ENCODE data around the gene ASIC1. TPM values are rescaled to one million over a fixed set of nuclear protein-coding genes. Genes with fewer than 3 reads are reported as not detected.

Gene ASIC1
- total and polyA plus RNA-seq, 2 experiments from 2014 or later, result 0.76 to 1.5 TPM

GRCh38 chr12:50107416-50108268 lies 50.2 kb downstream of the ASIC1 start:
- no peaks in the 10 kb centered on the region for H3K27me3 ChIP-seq (ENCODE audit: insufficient read depth)
- no peak for DNase-seq (ENCODE audit: low spot score)
- no peak overlapping the region for H3K4me3 Mint-ChIP-seq
- no peak overlapping the region for H3K4me2 ChIP-seq
- H3F3A ChIP-seq (replicated peaks; ENCODE audit: low read depth), result peaks cover 14% of the 10 kb centered on the region
- H4K20me1 ChIP-seq (replicated peaks; ENCODE audit: insufficient read depth), result no peaks in the 10 kb centered on the region
- H3K9me2 ChIP-seq (ENCODE audit: insufficient read depth), result no peaks in the 10 kb centered on the region
- no peak overlapping the region for H3K27ac Mint-ChIP-seq
- no peaks in the 10 kb centered on the region; the same call in 2 of the 3 replicates for H3K36me3 Mint-ChIP-seq (ENCODE audit: low read depth)
- ATAC-seq, result no peak
- no peaks in the 10 kb centered on the region for H3K9me3 Mint-ChIP-seq
- no peak overlapping the region for H3K27ac ChIP-seq (ENCODE audit: low read depth)
- H3K4me3 ChIP-seq, result no peak overlapping the region
- H3K79me2 ChIP-seq (replicated peaks; ENCODE audit: insufficient read depth), result no peaks in the 10 kb centered on the region
- H3K4me1 ChIP-seq (ENCODE audit: insufficient read depth), result peaks cover 23% of the 10 kb centered on the region; the same call in 1 of the 2 replicates
- TF ChIP-seq, protein P1, sequence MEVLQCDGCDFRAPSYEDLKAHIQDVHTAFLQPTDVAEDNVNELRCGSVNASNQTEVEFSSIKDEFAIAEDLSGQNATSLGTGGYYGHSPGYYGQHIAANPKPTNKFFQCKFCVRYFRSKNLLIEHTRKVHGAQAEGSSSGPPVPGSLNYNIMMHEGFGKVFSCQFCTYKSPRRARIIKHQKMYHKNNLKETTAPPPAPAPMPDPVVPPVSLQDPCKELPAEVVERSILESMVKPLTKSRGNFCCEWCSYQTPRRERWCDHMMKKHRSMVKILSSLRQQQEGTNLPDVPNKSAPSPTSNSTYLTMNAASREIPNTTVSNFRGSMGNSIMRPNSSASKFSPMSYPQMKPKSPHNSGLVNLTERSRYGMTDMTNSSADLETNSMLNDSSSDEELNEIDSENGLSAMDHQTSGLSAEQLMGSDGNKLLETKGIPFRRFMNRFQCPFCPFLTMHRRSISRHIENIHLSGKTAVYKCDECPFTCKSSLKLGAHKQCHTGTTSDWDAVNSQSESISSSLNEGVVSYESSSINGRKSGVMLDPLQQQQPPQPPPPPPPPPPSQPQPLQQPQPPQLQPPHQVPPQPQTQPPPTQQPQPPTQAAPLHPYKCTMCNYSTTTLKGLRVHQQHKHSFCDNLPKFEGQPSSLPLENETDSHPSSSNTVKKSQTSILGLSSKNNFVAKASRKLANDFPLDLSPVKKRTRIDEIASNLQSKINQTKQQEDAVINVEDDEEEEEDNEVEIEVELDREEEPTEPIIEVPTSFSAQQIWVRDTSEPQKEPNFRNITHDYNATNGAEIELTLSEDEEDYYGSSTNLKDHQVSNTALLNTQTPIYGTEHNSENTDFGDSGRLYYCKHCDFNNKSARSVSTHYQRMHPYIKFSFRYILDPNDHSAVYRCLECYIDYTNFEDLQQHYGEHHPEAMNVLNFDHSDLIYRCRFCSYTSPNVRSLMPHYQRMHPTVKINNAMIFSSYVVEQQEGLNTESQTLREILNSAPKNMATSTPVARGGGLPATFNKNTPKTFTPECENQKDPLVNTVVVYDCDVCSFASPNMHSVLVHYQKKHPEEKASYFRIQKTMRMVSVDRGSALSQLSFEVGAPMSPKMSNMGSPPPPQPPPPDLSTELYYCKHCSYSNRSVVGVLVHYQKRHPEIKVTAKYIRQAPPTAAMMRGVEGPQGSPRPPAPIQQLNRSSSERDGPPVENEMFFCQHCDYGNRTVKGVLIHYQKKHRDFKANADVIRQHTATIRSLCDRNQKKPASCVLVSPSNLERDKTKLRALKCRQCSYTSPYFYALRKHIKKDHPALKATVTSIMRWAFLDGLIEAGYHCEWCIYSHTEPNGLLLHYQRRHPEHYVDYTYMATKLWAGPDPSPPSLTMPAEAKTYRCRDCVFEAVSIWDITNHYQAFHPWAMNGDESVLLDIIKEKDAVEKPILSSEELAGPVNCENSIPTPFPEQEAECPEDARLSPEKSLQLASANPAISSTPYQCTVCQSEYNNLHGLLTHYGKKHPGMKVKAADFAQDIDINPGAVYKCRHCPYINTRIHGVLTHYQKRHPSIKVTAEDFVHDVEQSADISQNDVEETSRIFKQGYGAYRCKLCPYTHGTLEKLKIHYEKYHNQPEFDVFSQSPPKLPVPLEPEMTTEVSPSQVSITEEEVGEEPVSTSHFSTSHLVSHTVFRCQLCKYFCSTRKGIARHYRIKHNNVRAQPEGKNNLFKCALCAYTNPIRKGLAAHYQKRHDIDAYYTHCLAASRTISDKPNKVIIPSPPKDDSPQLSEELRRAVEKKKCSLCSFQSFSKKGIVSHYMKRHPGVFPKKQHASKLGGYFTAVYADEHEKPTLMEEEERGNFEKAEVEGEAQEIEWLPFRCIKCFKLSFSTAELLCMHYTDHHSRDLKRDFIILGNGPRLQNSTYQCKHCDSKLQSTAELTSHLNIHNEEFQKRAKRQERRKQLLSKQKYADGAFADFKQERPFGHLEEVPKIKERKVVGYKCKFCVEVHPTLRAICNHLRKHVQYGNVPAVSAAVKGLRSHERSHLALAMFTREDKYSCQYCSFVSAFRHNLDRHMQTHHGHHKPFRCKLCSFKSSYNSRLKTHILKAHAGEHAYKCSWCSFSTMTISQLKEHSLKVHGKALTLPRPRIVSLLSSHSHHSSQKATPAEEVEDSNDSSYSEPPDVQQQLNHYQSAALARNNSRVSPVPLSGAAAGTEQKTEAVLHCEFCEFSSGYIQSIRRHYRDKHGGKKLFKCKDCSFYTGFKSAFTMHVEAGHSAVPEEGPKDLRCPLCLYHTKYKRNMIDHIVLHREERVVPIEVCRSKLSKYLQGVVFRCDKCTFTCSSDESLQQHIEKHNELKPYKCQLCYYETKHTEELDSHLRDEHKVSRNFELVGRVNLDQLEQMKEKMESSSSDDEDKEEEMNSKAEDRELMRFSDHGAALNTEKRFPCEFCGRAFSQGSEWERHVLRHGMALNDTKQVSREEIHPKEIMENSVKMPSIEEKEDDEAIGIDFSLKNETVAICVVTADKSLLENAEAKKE (CRISPR knock-in tag; IDR thresholded peaks at IDR 0.05), result no peak
- no peak for TF ChIP-seq STAT1 (IDR thresholded peaks at IDR 0.05; ENCODE audit: unreplicated experiment)
- no peak for TF ChIP-seq REST (IDR thresholded peaks at IDR 0.05; ENCODE audit: unreplicated experiment)
- TF ChIP-seq, protein P2, sequence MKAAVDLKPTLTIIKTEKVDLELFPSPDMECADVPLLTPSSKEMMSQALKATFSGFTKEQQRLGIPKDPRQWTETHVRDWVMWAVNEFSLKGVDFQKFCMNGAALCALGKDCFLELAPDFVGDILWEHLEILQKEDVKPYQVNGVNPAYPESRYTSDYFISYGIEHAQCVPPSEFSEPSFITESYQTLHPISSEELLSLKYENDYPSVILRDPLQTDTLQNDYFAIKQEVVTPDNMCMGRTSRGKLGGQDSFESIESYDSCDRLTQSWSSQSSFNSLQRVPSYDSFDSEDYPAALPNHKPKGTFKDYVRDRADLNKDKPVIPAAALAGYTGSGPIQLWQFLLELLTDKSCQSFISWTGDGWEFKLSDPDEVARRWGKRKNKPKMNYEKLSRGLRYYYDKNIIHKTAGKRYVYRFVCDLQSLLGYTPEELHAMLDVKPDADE (IDR thresholded peaks at IDR 0.05), result no peak
- no peak for TF ChIP-seq CTCF (conservative IDR thresholded peaks at IDR 0.05; ENCODE audit: low read depth in 2 of 2)
- no peak for TF ChIP-seq CREB1 (CRISPR knock-in tag; IDR thresholded peaks at IDR 0.05; ENCODE audit: low read depth)
- no peak for TF ChIP-seq POLR2AphosphoS5 (IDR thresholded peaks at IDR 0.05; ENCODE audit: low read depth)
- no peak for TF ChIP-seq JUNB (IDR thresholded peaks at IDR 0.05; ENCODE audit: unreplicated experiment)
- no peak for TF ChIP-seq EZH2phosphoT487 (IDR thresholded peaks at IDR 0.05; ENCODE audit: unreplicated experiment)
- TF ChIP-seq ZNF331 (CRISPR knock-in tag; IDR thresholded peaks at IDR 0.05; ENCODE audit: low read depth), result no peak
- TF ChIP-seq ZNF114 (CRISPR knock-in tag; IDR thresholded peaks at IDR 0.05), result no peak
- TF ChIP-seq NANOG (IDR thresholded peaks at IDR 0.05; ENCODE audit: borderline replicate concordance), result no peak
- peaks cover 35% of the 10 kb centered on the region for H3K4me1 Mint-ChIP-seq
- peaks cover 9% of the 10 kb centered on the region for H3K27me3 Mint-ChIP-seq (ENCODE audit: insufficient read depth, low read depth, poor library complexity)
- no peak overlapping the region for H2AFZ ChIP-seq
- no peaks in the 10 kb centered on the region for H3K36me3 ChIP-seq (ENCODE audit: insufficient read depth)
